HFF-Myc (cell line): ENCODE measurements around the gene LCOR.

Source experiments
- DNase-seq: peaks from one replicate; pipeline ENCODE4 v3.0.0-alpha.2; 2011; ENCODE audit warnings: low read depth; ENCODE audit errors: extremely low read depth
- H3K4me3 ChIP-seq: replicated peaks from 2 replicates; pipeline ENCODE4 v1.5.1; 2011; ENCODE audit warnings: low read depth, mild to moderate bottlenecking, control low read depth, low read length
- CTCF ChIP-seq: IDR thresholded peaks from 2 replicates; pipeline ENCODE4 v1.5.1; 2012; ENCODE audit warnings: mild to moderate bottlenecking, low read depth, low read length, control low read depth; ENCODE audit errors: missing control alignments

LCOR gene

GRCh38 chr10:96896884-96897589 is 64.9 kb downstream of the LCOR start:
- H3K4me3 ChIP-seq = no peak overlapping the region
- no peak for DNase-seq
- no peak for TF ChIP-seq CTCF

GRCh38 chr10:96902117-96902516 is 70.0 kb downstream of the LCOR start:
- DNase-seq = no peak
- H3K4me3 ChIP-seq = no peak overlapping the region
- TF ChIP-seq CTCF = no peak

- DNase-seq = no peak
These were observed 70.7 kb downstream of the LCOR start for GRCh38 chr10:96902731-96903358.

GRCh38 chr10:96904648-96905047 is 72.5 kb downstream of the LCOR start:
- H3K4me3 ChIP-seq = no peak overlapping the region
- no peak for TF ChIP-seq CTCF
- no peak for DNase-seq

More at GRCh38 chr10:96902731-96903358, 70.7 kb downstream of the LCOR start:
- TF ChIP-seq CTCF = no peak
- no peak overlapping the region for H3K4me3 ChIP-seq

- H3K4me3 ChIP-seq = no peak overlapping the region
- DNase-seq = no peak
- TF ChIP-seq CTCF = no peak
These were observed 74.8 kb downstream of the LCOR start for GRCh38 chr10:96906864-96907263.

GRCh38 chr10:96910488-96911395 is 78.6 kb downstream of the LCOR start:
- H3K4me3 ChIP-seq = no peak overlapping the region
- DNase-seq = peak; percentile 31
- TF ChIP-seq CTCF = peak; percentile 59
